ENCODE measurements around the gene MAPK12. TPM values are rescaled to one million over a fixed set of nuclear protein-coding genes. Genes with fewer than 3 reads are reported as not detected.

The MAPK12 gene
- total RNA-seq, 2 donors from 2014 or later, result 7.1 to 14.2 TPM

DNA sequence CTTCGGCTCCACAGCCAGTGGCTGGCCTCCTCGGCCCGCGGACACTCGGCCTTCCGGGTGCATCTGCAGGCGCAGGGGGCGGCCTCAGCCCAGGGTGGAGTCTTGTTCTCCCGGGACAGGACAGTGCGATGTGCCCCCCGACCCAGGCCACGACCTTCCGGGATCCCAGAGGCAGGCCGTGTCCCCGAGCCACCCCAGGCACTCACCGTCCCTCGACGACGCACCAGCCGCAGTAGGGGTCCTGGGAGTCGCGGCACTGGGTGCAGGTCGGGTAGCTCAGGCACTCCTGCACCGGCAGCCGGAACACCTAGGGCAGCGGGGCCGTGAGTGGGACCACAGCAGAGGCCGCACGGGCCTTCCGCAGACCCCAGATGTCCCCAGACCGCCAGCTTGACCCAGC is 26.2 kb upstream of the MAPK12 start:
- no peak for ATAC-seq
- DNase-seq (ENCODE audit: low spot score in 2 of 2), result no peak
- Mint-ChIP-seq H3K9me3 (no peaks in the 10 kb centered on the region), H3K36me3 (no peaks in the 10 kb centered on the region), H3K27ac (no peak overlapping the region)

DNA sequence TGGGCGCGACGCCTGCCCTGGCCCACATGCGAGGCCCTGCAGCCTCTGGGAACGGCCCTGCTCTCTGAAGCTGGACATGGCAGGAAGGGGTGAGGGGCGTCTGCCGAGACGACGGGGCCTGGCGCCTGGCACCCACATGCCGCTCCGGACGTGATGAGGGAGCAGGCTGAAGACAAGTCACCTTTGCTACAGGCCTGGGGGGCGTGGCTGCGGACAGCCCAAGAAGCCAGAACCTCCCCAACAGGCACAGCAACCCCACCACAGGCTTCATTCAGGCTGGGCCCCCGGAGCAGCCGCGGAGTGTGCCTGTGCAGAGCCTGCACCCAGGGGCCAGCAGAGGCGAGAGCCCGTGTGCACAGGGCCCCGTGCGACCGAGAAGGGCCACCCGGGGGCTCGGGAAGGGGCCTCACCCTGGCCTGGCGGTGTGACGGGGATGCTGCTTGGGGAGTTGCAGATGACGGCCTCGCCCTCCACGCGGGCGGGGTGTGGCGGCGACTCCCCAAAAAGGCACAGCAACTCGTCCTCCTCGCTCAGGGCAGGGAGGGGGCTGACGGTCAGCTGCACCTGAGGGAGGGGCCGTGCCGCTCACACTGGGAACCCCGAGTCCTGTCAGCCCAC is 25.3 kb upstream of the MAPK12 start:
- DNase-seq (ENCODE audit: low spot score in 2 of 2) (no peak), ATAC-seq (no peak)
- no peaks in the 10 kb centered on the region for H3K36me3 Mint-ChIP-seq
- H3K9me3 Mint-ChIP-seq, result no peaks in the 10 kb centered on the region
- H3K27ac Mint-ChIP-seq, result no peak overlapping the region

- Mint-ChIP-seq H3K9me3 (no peaks in the 10 kb centered on the region), H3K27ac (no peak overlapping the region), H3K36me3 (no peaks in the 10 kb centered on the region)
- ATAC-seq, result no peak
- no peak for DNase-seq (ENCODE audit: low spot score in 2 of 2)
Observed at GRCh38 chr22:50286275-50286674, 24.8 kb upstream of the MAPK12 start.

DNA sequence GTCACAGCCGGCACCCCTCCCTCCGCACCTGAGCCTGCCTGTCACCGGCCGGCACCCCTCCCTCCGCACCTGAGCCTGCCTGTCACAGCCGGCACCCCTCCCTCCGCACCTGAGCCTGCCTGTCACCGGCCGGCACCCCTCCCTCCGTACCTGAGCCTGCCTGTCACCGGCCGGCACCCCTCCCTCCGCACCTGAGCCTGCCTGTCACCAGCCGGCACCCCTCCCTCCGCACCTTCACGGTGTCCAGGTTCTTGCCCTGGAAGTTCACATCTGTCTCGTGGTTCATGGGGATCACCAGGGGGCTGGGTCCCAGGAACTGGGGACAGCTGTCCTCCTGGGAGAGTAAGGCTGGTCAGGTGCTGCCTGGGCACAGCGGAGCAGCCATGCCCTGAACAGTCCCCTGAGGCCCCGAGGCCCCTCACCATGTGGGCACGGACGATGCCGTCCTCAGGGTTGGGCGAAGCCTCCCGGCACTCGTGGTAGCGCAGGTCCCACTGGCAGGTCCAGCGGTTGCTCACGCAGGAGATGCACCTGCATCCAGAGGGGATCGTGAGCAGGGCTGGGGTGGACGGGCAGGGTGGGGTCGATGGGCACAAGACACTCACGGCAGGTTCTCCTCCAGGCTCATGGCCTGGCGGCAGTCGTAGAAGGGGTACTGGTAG is 24.2 kb upstream of the MAPK12 start:
- Mint-ChIP-seq H3K36me3 (no peaks in the 10 kb centered on the region), H3K9me3 (no peaks in the 10 kb centered on the region), H3K27ac (no peak overlapping the region)
- no peak for DNase-seq (ENCODE audit: low spot score in 2 of 2)
- no peak for ATAC-seq

GRCh38 chr22:50284479-50284878 is 23.0 kb upstream of the MAPK12 start:
- DNase-seq (ENCODE audit: low spot score in 2 of 2), result no peak
- no peaks in the 10 kb centered on the region for H3K36me3 Mint-ChIP-seq
- no peaks in the 10 kb centered on the region for H3K9me3 Mint-ChIP-seq
- no peak overlapping the region for H3K27ac Mint-ChIP-seq
- ATAC-seq, result no peak

DNA sequence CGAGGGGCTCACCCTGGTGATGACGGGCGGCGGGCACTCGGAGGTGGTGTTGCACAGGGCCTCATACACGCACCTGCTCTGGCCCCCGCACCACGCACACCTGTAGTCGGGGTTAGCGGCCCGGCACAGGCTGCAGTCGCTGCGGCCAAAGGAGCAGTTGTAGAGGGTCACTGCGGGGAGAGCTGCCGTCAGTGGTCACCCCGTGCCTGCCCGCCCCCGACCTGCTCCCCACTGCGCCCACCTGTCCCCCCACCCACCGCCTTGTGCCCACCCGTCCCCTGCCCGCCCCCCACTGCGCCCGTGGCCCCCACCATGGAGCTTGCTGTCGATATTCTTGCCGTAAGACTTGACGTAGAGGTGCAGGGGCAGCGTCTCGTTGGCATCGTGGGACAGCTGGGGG is 22.3 kb upstream of the MAPK12 start:
- Mint-ChIP-seq H3K9me3 (no peaks in the 10 kb centered on the region), H3K27ac (no peak overlapping the region), H3K36me3 (no peaks in the 10 kb centered on the region)
- ATAC-seq (no peak), DNase-seq (ENCODE audit: low spot score in 2 of 2) (no peak)

- ATAC-seq, result no peak
- Mint-ChIP-seq H3K27ac (no peak overlapping the region), H3K36me3 (no peaks in the 10 kb centered on the region), H3K9me3 (no peaks in the 10 kb centered on the region)
- DNase-seq (ENCODE audit: low spot score in 2 of 2), result no peak
Observed at GRCh38 chr22:50282361-50283155, 21.1 kb upstream of the MAPK12 start.

- H3K9me3 Mint-ChIP-seq, result no peaks in the 10 kb centered on the region
- ATAC-seq (no peak), DNase-seq (ENCODE audit: low spot score in 2 of 2) (no peak)
- H3K36me3 Mint-ChIP-seq, result no peaks in the 10 kb centered on the region
- no peak overlapping the region for H3K27ac Mint-ChIP-seq
Observed at GRCh38 chr22:50281957-50282356, 20.5 kb upstream of the MAPK12 start.

DNA sequence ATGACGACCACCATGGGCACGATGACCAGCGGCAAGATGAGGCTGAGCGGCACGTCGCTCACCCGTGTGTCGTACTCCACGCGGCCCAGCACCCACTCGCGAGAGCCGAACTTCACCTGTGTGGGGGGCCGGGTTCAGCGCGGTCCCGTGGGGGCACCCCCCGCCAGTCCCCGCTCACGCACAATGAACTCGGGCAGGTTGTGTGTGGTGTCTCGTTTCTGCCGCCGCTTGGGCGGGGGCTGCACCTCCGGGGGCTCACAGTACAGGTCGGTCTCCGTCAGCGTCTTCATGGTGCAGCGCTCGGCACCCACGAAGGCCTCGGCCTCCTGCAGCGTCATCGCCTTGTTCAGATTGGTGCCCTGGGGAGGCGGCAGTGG is 19.9 kb upstream of the MAPK12 start:
- DNase-seq (ENCODE audit: low spot score in 2 of 2) (no peak), ATAC-seq (no peak)
- H3K27ac Mint-ChIP-seq, result no peak overlapping the region
- no peaks in the 10 kb centered on the region for H3K9me3 Mint-ChIP-seq
- H3K36me3 Mint-ChIP-seq, result no peaks in the 10 kb centered on the region

DNA sequence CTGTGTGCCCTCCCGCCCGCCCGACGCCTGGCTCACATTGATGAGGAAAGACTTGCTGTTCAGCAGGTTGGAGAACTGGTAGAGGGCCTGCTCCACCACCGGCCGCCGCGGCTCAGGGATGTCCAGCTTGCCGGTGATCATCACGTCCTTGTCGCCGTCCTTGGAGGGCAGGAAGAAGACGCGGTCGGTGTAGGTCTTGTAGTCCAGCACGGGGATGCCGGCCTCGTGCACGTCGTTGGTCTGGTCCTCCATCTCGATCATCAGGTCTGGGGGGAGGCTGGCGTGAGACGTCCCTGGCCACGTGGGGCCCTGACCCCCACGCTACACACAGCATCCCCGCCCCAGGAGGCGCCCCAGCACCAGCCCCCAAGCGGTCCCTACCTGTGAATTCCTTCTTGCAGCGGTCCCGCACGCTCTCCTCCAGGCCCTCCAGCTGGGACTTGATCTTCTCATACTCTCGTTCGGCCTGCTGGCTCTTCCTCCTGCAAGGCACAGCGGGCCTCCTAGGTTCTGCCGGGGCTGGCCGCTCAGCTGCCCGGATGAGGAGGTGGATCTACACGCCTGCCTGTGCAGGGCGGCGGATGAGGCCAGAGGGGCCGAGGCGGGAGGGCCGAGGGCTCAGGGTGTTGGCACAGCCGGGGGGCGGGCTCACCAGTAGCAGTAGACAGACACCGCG is 19.4 kb upstream of the MAPK12 start:
- no peak for ATAC-seq
- no peak for DNase-seq (ENCODE audit: low spot score in 2 of 2)
- Mint-ChIP-seq H3K27ac (no peak overlapping the region), H3K36me3 (no peaks in the 10 kb centered on the region), H3K9me3 (no peaks in the 10 kb centered on the region)

DNA sequence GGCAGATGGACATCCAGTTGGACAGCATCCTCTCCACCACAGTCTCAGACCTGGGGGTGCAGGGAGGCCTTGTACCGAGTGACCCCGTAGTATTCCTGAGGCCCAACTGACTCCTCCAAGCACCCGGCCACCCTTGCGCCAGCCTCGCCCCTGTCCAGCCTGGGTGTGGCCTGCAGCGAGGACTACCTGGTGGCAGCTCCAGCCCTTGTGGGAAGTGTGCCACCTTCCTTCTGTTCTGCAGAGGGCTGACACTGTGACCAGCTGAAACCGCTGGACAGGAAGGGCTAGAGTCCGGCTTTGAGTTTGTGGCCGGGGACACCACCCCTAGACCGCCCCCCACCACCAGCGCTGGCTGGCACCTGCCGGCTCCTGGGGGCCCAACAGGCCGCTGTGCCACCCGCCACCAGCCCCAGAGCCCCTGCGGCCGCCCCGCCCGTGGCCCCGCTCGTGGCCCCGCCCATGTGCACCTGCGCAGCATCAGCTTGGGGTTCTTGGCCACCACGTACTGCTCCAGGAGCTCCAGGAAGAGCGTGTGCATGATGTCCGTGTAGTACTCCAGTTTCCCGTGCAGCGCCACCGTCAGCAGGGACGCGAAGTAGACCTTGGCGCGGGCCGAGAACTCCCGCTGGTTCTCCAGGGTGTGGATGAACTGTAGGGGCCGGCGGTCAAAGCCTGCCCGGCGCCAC is 18.7 kb upstream of the MAPK12 start:
- H3K27ac Mint-ChIP-seq, result no peak overlapping the region
- no peaks in the 10 kb centered on the region for H3K36me3 Mint-ChIP-seq
- no peak for ATAC-seq
- H3K9me3 Mint-ChIP-seq, result no peaks in the 10 kb centered on the region
- DNase-seq (ENCODE audit: low spot score in 2 of 2), result no peak

GRCh38 chr22:50278956-50279619 is 17.6 kb upstream of the MAPK12 start:
- Mint-ChIP-seq H3K9me3 (no peaks in the 10 kb centered on the region), H3K27ac (no peak overlapping the region), H3K36me3 (no peaks in the 10 kb centered on the region)
- DNase-seq (ENCODE audit: low spot score in 2 of 2), result no peak
- ATAC-seq, result no peak

- Mint-ChIP-seq H3K27ac (no peak overlapping the region), H3K9me3 (no peaks in the 10 kb centered on the region), H3K36me3 (no peaks in the 10 kb centered on the region)
- no peak for DNase-seq (ENCODE audit: low spot score in 2 of 2)
- ATAC-seq, result no peak
Observed at GRCh38 chr22:50278461-50278860, 17.0 kb upstream of the MAPK12 start.

DNA sequence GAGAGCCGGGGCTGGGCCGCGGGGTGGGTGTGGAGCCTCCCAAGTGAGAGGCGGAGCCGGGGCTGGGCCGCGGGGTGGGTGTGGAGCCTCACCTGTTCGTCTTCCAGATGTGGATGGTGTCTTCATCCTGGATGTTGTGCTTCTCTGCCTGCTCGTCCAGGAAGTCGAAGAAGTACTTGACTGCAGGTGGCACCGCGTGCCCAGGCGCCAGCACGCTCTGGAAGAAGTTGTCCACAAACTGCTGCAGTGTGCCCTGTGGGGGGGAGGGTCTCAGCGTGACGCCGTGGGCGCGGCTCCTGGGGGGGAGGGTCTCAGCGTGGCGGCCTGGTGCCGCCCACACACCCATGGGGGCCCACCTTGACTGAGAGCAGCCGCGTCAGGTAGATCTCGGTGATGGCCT is 16.3 kb upstream of the MAPK12 start:
- H3K36me3 Mint-ChIP-seq, result no peaks in the 10 kb centered on the region
- no peak for DNase-seq (ENCODE audit: low spot score in 2 of 2)
- H3K9me3 Mint-ChIP-seq, result no peaks in the 10 kb centered on the region
- H3K27ac Mint-ChIP-seq, result no peak overlapping the region
- ATAC-seq, result no peak

DNA sequence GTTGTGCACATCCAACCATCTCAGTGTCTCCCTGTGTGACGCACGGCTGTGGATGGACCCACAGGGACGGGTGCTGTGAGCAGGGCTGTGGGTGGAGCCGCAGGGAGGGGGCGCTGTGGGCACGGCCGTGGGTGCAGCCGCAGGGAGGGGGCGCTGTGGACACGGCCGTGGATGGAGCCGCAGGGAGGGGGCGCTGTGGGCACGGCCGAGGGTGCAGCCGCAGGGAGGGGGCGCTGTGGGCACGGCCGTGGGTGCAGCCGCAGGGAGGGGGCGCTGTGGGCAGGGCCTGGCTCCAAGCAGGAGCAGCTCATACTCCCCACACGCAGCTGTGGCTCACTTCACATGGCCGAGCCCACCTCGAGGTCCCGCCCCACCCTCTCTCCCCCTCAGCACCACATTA is 14.7 kb upstream of the MAPK12 start:
- ATAC-seq (peak; percentile 75 to 83), DNase-seq (ENCODE audit: low spot score in 2 of 2) (peak in 1 of 2 donors; percentile 66)
- no peak overlapping the region for H3K27ac Mint-ChIP-seq

More for the DNA sequence above, 14.7 kb upstream of the MAPK12 start:
- H3K9me3 Mint-ChIP-seq, result no peaks in the 10 kb centered on the region
- H3K36me3 Mint-ChIP-seq, result no peaks in the 10 kb centered on the region

All from activated naive CD4-positive, alpha-beta T cell treated with anti-CD3 and anti-CD28 coated beads, Interleukin-2, amount 50 U/mL, for 72 hours (primary cell).